IPS-18a (cell line): Measurements from ENCODE around the gene LLGL2.
"Not testable (repeated sequence)": the region's sequence is repeated elsewhere in the genome, so short reads cannot be mapped to it uniquely, and the experiment has no call there.

Source experiments
- H3K27ac ChIP-seq: one replicate; pipeline ENCODE4 v1.5.1; 2013; ENCODE audit warnings: low read length
- H3K27me3 ChIP-seq: one replicate; pipeline ENCODE4 v1.6.1; 2013; ENCODE audit warnings: mild to moderate bottlenecking, low read length; ENCODE audit not compliant: control insufficient read depth, insufficient read depth
- H3K36me3 ChIP-seq: one replicate; pipeline ENCODE4 v1.6.1; 2013; ENCODE audit warnings: low read depth, low read length; ENCODE audit not compliant: control insufficient read depth
- H3K4me1 ChIP-seq: one replicate; pipeline ENCODE4 v1.6.1; 2013; ENCODE audit warnings: low read depth, low read length; ENCODE audit not compliant: control insufficient read depth
- H3K4me3 ChIP-seq: one replicate; pipeline ENCODE4 v1.5.1; 2013; ENCODE audit warnings: low read length
- H3K9ac ChIP-seq: one replicate; pipeline ENCODE4 v1.6.1; 2013; ENCODE audit warnings: mild to moderate bottlenecking, low read length, moderate library complexity
- H3K9me3 ChIP-seq: one replicate; pipeline ENCODE4 v1.6.1; 2013; ENCODE audit warnings: low read depth, low read length; ENCODE audit not compliant: control insufficient read depth

The LLGL2 gene

GRCh38 chr17:75524970-75525805 lies at the start of gene LLGL2:
Gene LLGL2, plus strand, starts transcription at chr17:75525697. Its CDS starts 17,730 bp downstream, at chr17:75543427.
- H3K9ac ChIP-seq: peak within 1 kb of the TSS; percentile 66
- H3K4me3 ChIP-seq: peak within 1 kb of the TSS; percentile 78
- peaks cover 12% of the 10 kb centered on the region for H3K27me3 ChIP-seq
- no peaks in the 10 kb centered on the region for H3K9me3 ChIP-seq
- no peak within 1 kb of the TSS for H3K27ac ChIP-seq
- H3K4me1 ChIP-seq: peaks cover 6% of the 10 kb centered on the region
- H3K36me3 ChIP-seq: peaks cover 11% of the 10 kb centered on the region

GRCh38 chr17:75475851-75476250 lies 49.6 kb upstream of the LLGL2 start:
- Histone ChIP-seq H3K27ac (no peak overlapping the region), H3K36me3 (peaks cover 6% of the 10 kb centered on the region), H3K9ac (no peak overlapping the region), H3K4me1 (peaks cover 6% of the 10 kb centered on the region), H3K9me3 (no peaks in the 10 kb centered on the region), H3K4me3 (no peak overlapping the region), H3K27me3 (no peaks in the 10 kb centered on the region)

- H3K9ac ChIP-seq: no peak overlapping the region
- no peak overlapping the region for H3K27ac ChIP-seq
- H3K27me3 ChIP-seq: no peaks in the 10 kb centered on the region
- H3K36me3 ChIP-seq: peaks cover 6% of the 10 kb centered on the region
- H3K4me1 ChIP-seq: peaks cover 6% of the 10 kb centered on the region
- H3K4me3 ChIP-seq: no peak overlapping the region
- H3K9me3 ChIP-seq: no peaks in the 10 kb centered on the region
Observed at GRCh38 chr17:75476271-75476671, 49.2 kb upstream of the LLGL2 start.

GRCh38 chr17:75476752-75477489 lies 48.6 kb upstream of the LLGL2 start:
- Histone ChIP-seq H3K27me3 (no peaks in the 10 kb centered on the region), H3K9ac (no peak overlapping the region), H3K36me3 (peaks cover 6% of the 10 kb centered on the region), H3K9me3 (no peaks in the 10 kb centered on the region), H3K4me3 (no peak overlapping the region), H3K27ac (no peak overlapping the region), H3K4me1 (peaks cover 6% of the 10 kb centered on the region)

GRCh38 chr17:75477490-75477862 lies 48.0 kb upstream of the LLGL2 start:
- not testable (repeated sequence) for H3K4me1 ChIP-seq, H3K36me3 ChIP-seq, H3K27ac ChIP-seq, H3K4me3 ChIP-seq, H3K9me3 ChIP-seq, H3K9ac ChIP-seq, H3K27me3 ChIP-seq

- H3K27ac ChIP-seq: no peak overlapping the region
- no peaks in the 10 kb centered on the region for H3K9me3 ChIP-seq
- H3K9ac ChIP-seq: no peak overlapping the region
- no peak overlapping the region for H3K4me3 ChIP-seq
- no peaks in the 10 kb centered on the region for H3K27me3 ChIP-seq
- no peaks in the 10 kb centered on the region for H3K36me3 ChIP-seq
- H3K4me1 ChIP-seq: peaks cover 6% of the 10 kb centered on the region
Observed at GRCh38 chr17:75478508-75478907, 47.0 kb upstream of the LLGL2 start.

GRCh38 chr17:75480281-75480680 lies 45.2 kb upstream of the LLGL2 start:
- Histone ChIP-seq H3K27ac (no peak overlapping the region), H3K9ac (no peak overlapping the region), H3K4me1 (peaks cover 6% of the 10 kb centered on the region), H3K27me3 (no peaks in the 10 kb centered on the region), H3K36me3 (no peaks in the 10 kb centered on the region), H3K9me3 (no peaks in the 10 kb centered on the region), H3K4me3 (no peak overlapping the region)

GRCh38 chr17:75481194-75482068 lies 44.1 kb upstream of the LLGL2 start:
- Histone ChIP-seq H3K27me3 (no peaks in the 10 kb centered on the region), H3K27ac (no peak overlapping the region), H3K9ac (no peak overlapping the region), H3K4me3 (no peak overlapping the region), H3K36me3 (no peaks in the 10 kb centered on the region), H3K4me1 (peaks cover 6% of the 10 kb centered on the region), H3K9me3 (no peaks in the 10 kb centered on the region)

- H3K9ac ChIP-seq: no peak overlapping the region
- H3K4me3 ChIP-seq: no peak overlapping the region
- no peak overlapping the region for H3K27ac ChIP-seq
- peaks cover 6% of the 10 kb centered on the region for H3K4me1 ChIP-seq
- H3K27me3 ChIP-seq: no peaks in the 10 kb centered on the region
- no peaks in the 10 kb centered on the region for H3K36me3 ChIP-seq
- no peaks in the 10 kb centered on the region for H3K9me3 ChIP-seq
Observed at GRCh38 chr17:75482098-75482942, 43.2 kb upstream of the LLGL2 start.

GRCh38 chr17:75485688-75486087 lies 39.8 kb upstream of the LLGL2 start:
- Histone ChIP-seq H3K27ac (no peak overlapping the region), H3K9me3 (no peaks in the 10 kb centered on the region)

More at GRCh38 chr17:75485688-75486087, 39.8 kb upstream of the LLGL2 start:
- Histone ChIP-seq H3K9ac (no peak overlapping the region), H3K4me1 (no peaks in the 10 kb centered on the region), H3K4me3 (no peak overlapping the region), H3K27me3 (no peaks in the 10 kb centered on the region), H3K36me3 (no peaks in the 10 kb centered on the region)
